Activated T-helper 17 cell treated with anti-CD3 and anti-CD28 coated beads, Interleukin-2, amount 50 U/mL, for 72 hours (primary cell): ENCODE measurements around the gene COX14. TPM values are rescaled to one million over a fixed set of nuclear protein-coding genes. Genes with fewer than 3 reads are reported as not detected.
A peak's percentile ranks its signal among the peaks of the same experiment; 100 is the strongest.
"Not testable (repeated sequence)": the region's sequence is repeated elsewhere in the genome, so short reads cannot be mapped to it uniquely, and the experiment has no call there.

Experiments
- ATAC-seq: fragments of 150-1000 bp; cut with Tn5 transposase; replicated peaks from 2 replicates; pipeline ENCODE4 v1.10.0; 2021; ENCODE audit warnings: mild to moderate bottlenecking, moderate library complexity
- H3K27ac Mint-ChIP-seq: one replicate; pipeline ENCODE4 v1.8.0; 2022; ENCODE audit warnings: mixed read lengths
- H3K27me3 Mint-ChIP-seq: one replicate; pipeline ENCODE4 v1.8.0; 2022; ENCODE audit warnings: mixed read lengths
- H3K36me3 Mint-ChIP-seq: one replicate; pipeline ENCODE4 v1.8.0; 2022; ENCODE audit warnings: low read depth, mild to moderate bottlenecking, mixed read lengths
- H3K4me1 Mint-ChIP-seq: one replicate; pipeline ENCODE4 v1.8.0; 2022; ENCODE audit warnings: mixed read lengths
- H3K4me3 Mint-ChIP-seq: one replicate; pipeline ENCODE4 v1.8.0; 2022; ENCODE audit warnings: mild to moderate bottlenecking, mixed read lengths
- H3K9me3 Mint-ChIP-seq: one replicate; pipeline ENCODE4 v1.8.0; 2022; ENCODE audit warnings: mixed read lengths
- total RNA-seq, 2 donors: library from RNA; stranded (reverse); gene quantifications; one replicate each; pipeline ENCODE4 v1.2.3, GENCODE V29; 2022

The COX14 gene
- total RNA-seq, 2 donors from 2014 or later, result 29.8 to 55.5 TPM

GRCh38 chr12:50145439-50145838 lies 33.4 kb downstream of the COX14 start:
- H3K9me3 Mint-ChIP-seq, result no peaks in the 10 kb centered on the region
- no peaks in the 10 kb centered on the region for H3K27me3 Mint-ChIP-seq
- ATAC-seq, result no peak
- peaks cover 49% of the 10 kb centered on the region for H3K36me3 Mint-ChIP-seq
- H3K4me3 Mint-ChIP-seq, result no peak overlapping the region
- H3K4me1 Mint-ChIP-seq, result peaks cover 6% of the 10 kb centered on the region
- no peak overlapping the region for H3K27ac Mint-ChIP-seq

- Mint-ChIP-seq H3K27ac (no peak overlapping the region), H3K4me1 (peaks cover 17% of the 10 kb centered on the region), H3K27me3 (no peaks in the 10 kb centered on the region), H3K9me3 (no peaks in the 10 kb centered on the region), H3K36me3 (peaks cover 31% of the 10 kb centered on the region), H3K4me3 (no peak overlapping the region)
- ATAC-seq, result no peak
Observed at GRCh38 chr12:50147281-50147680, 35.2 kb downstream of the COX14 start.

DNA sequence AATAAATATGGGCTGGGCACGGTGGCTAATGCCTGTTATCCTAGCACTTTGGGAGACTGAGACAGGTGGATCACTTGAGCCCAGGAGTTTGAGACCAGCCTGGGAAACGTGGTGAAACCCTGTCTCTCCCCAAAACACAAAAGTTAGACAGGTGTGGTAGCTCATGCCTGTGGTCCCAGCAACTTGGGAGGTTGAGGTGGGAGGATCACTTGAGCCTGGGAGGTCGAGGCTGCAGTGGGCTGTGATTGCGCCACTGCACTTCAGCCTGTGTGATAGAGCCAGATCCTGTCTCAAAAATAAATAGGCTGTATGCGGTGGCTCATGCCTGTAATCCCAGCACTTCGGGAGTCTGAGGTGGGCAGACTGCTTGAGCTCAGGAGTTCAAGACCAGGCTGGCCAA lies 36.0 kb downstream of the COX14 start:
- H3K27me3 Mint-ChIP-seq, ATAC-seq, H3K27ac Mint-ChIP-seq, H3K4me3 Mint-ChIP-seq, H3K9me3 Mint-ChIP-seq: not testable (repeated sequence)
- Mint-ChIP-seq H3K4me1 (peaks cover 17% of the 10 kb centered on the region), H3K36me3 (peaks cover 29% of the 10 kb centered on the region)

- Mint-ChIP-seq H3K27ac (peak overlapping the region; percentile 65), H3K4me1 (peaks cover 17% of the 10 kb centered on the region), H3K9me3 (no peaks in the 10 kb centered on the region), H3K4me3 (no peak overlapping the region), H3K36me3 (peaks cover 24% of the 10 kb centered on the region), H3K27me3 (no peaks in the 10 kb centered on the region)
- peak; percentile 64 for ATAC-seq
Observed at GRCh38 chr12:50149311-50149710, 37.3 kb downstream of the COX14 start.

GRCh38 chr12:50151047-50151687 lies 39.1 kb downstream of the COX14 start:
- peak; percentile 29 for ATAC-seq
- Mint-ChIP-seq H3K4me1 (peaks cover 17% of the 10 kb centered on the region), H3K9me3 (no peaks in the 10 kb centered on the region), H3K4me3 (no peak overlapping the region), H3K36me3 (peaks cover 21% of the 10 kb centered on the region), H3K27me3 (no peaks in the 10 kb centered on the region), H3K27ac (peak overlapping the region; percentile 13)

DNA sequence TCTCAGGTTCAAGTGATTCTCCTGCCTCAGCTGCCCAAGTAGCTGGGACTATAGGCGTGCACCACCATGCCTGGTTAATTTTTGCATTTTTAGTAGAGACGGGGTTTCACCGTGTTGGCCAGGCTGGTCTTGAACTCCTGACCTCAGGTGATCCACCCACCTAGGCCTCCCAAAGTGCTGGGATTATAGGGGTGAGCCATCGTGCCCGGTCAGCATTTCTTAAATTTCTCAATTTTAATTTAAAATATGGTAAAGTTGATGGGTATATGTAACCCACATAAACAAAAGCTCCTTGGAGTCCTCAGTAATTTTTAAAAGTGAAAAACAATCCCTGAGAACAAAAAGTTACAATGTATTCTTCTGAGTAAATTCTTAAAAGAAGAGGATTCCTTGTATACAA lies 42.9 kb downstream of the COX14 start:
- H3K27me3 Mint-ChIP-seq, H3K9me3 Mint-ChIP-seq, H3K4me3 Mint-ChIP-seq, H3K27ac Mint-ChIP-seq, ATAC-seq: not testable (repeated sequence)
- Mint-ChIP-seq H3K4me1 (peaks cover 29% of the 10 kb centered on the region), H3K36me3 (peaks cover 32% of the 10 kb centered on the region)

GRCh38 chr12:50156641-50157040 lies 44.6 kb downstream of the COX14 start:
- Mint-ChIP-seq H3K36me3 (peaks cover 37% of the 10 kb centered on the region), H3K27ac (peak overlapping the region; percentile 29), H3K9me3 (no peaks in the 10 kb centered on the region), H3K4me3 (no peak overlapping the region), H3K4me1 (peaks cover 21% of the 10 kb centered on the region), H3K27me3 (no peaks in the 10 kb centered on the region)
- no peak for ATAC-seq

- ATAC-seq, result peak; percentile 86
- H3K9me3 Mint-ChIP-seq, result no peaks in the 10 kb centered on the region
- H3K27me3 Mint-ChIP-seq, result no peaks in the 10 kb centered on the region
- H3K4me3 Mint-ChIP-seq, result peak overlapping the region; percentile 25
- H3K36me3 Mint-ChIP-seq, result peaks cover 37% of the 10 kb centered on the region
- H3K27ac Mint-ChIP-seq, result peak overlapping the region; percentile 29
- H3K4me1 Mint-ChIP-seq, result peaks cover 21% of the 10 kb centered on the region
Observed at GRCh38 chr12:50157259-50157658, 45.2 kb downstream of the COX14 start.

DNA sequence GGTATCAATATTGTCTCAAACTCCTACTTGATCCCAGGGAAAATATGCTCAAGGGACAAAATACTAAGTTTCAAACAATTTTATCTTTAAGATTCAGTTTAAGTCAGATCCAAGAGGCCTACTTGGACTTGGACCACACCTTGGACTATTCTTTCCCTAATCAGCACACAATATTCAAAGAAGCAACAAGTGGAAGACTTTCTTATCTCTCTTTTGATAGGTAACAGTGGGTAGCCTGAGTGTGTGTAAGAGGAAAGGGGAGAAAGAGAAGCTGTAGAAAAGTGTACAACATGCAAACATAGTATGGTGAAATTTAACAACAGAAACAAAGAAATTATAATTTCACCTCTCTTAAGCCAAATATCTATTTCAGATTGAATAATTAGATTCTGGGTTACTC lies 48.6 kb downstream of the COX14 start:
- Mint-ChIP-seq H3K4me1 (peaks cover 26% of the 10 kb centered on the region), H3K27me3 (no peaks in the 10 kb centered on the region), H3K27ac (no peak overlapping the region), H3K4me3 (no peak overlapping the region), H3K9me3 (no peaks in the 10 kb centered on the region), H3K36me3 (peaks cover 31% of the 10 kb centered on the region)
- no peak for ATAC-seq

GRCh38 chr12:50162230-50162629 lies 50.2 kb downstream of the COX14 start:
- no peaks in the 10 kb centered on the region for H3K9me3 Mint-ChIP-seq
- peaks cover 28% of the 10 kb centered on the region for H3K4me1 Mint-ChIP-seq
- no peak for ATAC-seq
- no peaks in the 10 kb centered on the region for H3K27me3 Mint-ChIP-seq
- H3K4me3 Mint-ChIP-seq, result no peak overlapping the region
- H3K36me3 Mint-ChIP-seq, result peaks cover 41% of the 10 kb centered on the region
- H3K27ac Mint-ChIP-seq, result no peak overlapping the region

- no peak for ATAC-seq
- Mint-ChIP-seq H3K4me1 (peaks cover 15% of the 10 kb centered on the region), H3K9me3 (no peaks in the 10 kb centered on the region), H3K27me3 (no peaks in the 10 kb centered on the region), H3K36me3 (peaks cover 27% of the 10 kb centered on the region), H3K4me3 (peak overlapping the region; percentile 94), H3K27ac (peak overlapping the region; percentile 31)
Observed at GRCh38 chr12:50164963-50165362, 52.9 kb downstream of the COX14 start.

DNA sequence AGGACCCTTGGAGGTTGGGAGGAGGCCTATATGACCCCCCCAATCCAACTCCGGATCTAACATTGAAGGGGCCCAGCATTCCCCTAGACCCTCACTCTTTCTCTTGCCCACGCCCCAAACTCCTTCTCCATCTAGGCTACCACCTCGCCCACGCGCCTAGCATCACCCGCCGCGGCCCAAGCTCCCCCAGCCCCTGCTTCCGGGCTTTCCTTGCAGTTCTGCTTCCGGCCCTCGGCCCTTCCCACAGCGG lies 54.7 kb downstream of the COX14 start:
- peak; percentile 54 for ATAC-seq
- peak overlapping the region; percentile 92 for H3K27ac Mint-ChIP-seq
- H3K36me3 Mint-ChIP-seq, result peaks cover 21% of the 10 kb centered on the region
- H3K4me3 Mint-ChIP-seq, result peak overlapping the region; percentile 94
- no peaks in the 10 kb centered on the region for H3K27me3 Mint-ChIP-seq
- H3K9me3 Mint-ChIP-seq, result no peaks in the 10 kb centered on the region
- peaks cover 11% of the 10 kb centered on the region for H3K4me1 Mint-ChIP-seq

DNA sequence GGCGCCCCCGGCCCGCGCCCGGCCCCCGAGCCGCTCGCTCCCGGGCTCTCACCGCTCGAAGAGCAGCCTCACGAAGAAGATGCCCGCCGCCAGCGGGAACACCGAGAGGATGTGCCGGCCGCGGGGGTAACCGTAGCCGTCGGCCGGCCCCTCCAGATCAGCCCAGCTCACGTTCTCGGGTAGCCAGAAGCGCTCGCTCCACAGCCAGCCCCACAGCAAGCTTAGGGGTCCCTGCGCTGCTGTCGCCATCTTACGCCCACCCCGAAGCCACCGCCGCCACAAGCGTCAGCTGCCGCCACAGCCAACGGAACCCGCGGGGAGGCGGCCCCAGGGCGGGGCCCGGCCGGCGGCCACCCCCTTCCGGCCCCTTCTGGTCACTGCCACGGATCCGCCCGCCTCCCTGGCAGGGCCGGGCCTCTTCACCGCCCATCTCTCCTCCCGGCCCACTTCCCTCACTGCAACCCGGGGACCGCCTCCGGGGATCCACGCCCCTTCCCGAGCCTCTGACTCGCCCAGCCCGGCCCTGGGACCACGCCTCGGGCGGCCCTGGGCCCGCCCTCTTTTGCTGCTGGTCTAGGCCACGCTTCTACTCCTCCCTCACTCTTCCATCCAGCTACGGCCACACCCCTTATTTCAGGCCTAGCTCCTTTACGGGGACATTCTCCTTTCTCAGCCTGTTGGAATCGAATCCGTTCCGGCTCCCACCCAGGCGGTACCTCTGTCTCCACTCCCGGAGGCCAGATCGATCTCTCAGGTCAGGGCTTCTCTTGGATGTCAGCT lies 55.2 kb downstream of the COX14 start, which contains the start of gene CERS5:
TSS of gene CERS5 (minus strand) at position 321 of the 780 bp plus-strand sequence. CDS start at position 249, 72 bp downstream.
- no peaks in the 10 kb centered on the region for H3K27me3 Mint-ChIP-seq
- H3K9me3 Mint-ChIP-seq, result no peaks in the 10 kb centered on the region
- peak; percentile 97 for ATAC-seq
- H3K4me3 Mint-ChIP-seq, result peak within 1 kb of the TSS; percentile 94
- H3K4me1 Mint-ChIP-seq, result peaks cover 11% of the 10 kb centered on the region
- peak within 1 kb of the TSS; percentile 92 for H3K27ac Mint-ChIP-seq
- H3K36me3 Mint-ChIP-seq, result peaks cover 21% of the 10 kb centered on the region
